ENCODE results near the gene LHX8.

DNA sequence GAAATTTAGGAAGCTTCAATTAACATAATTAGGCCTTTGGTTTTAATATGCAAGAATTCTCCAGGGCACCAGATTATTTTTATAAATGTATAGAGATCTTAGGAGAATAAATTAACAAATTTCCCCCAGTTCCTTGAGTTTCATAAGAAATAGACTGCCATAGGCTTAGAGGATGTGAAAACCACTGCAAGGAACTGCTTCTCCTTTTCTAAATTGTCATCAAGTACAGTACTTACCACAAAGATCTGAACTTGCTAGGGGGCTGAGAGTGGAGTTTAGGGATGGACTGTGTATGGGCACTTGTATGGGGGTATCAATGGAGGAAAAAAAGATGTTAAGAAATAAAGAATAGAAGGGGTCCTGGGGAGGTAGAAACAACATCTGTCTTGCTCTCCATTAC, 31.1 kb downstream of the LHX8 start:
- TF ChIP-seq, protein P1, sequence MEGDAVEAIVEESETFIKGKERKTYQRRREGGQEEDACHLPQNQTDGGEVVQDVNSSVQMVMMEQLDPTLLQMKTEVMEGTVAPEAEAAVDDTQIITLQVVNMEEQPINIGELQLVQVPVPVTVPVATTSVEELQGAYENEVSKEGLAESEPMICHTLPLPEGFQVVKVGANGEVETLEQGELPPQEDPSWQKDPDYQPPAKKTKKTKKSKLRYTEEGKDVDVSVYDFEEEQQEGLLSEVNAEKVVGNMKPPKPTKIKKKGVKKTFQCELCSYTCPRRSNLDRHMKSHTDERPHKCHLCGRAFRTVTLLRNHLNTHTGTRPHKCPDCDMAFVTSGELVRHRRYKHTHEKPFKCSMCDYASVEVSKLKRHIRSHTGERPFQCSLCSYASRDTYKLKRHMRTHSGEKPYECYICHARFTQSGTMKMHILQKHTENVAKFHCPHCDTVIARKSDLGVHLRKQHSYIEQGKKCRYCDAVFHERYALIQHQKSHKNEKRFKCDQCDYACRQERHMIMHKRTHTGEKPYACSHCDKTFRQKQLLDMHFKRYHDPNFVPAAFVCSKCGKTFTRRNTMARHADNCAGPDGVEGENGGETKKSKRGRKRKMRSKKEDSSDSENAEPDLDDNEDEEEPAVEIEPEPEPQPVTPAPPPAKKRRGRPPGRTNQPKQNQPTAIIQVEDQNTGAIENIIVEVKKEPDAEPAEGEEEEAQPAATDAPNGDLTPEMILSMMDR (conservative IDR thresholded peaks at IDR 0.05; ENCODE audit: low read depth, low read length), result no peak
- TF ChIP-seq EZH2 (IDR thresholded peaks at IDR 0.05; ENCODE audit: borderline replicate concordance, low read depth, low read length, poor library complexity, severe bottlenecking), result no peak
